ENCODE data around the gene TSC22D3. TPM values are rescaled to one million over a fixed set of nuclear protein-coding genes. Genes with fewer than 3 reads are reported as not detected.
A peak's percentile ranks its signal among the peaks of the same experiment; 100 is the strongest.

TSC22D3 gene
- total and polyA plus RNA-seq, 12 donors, result 26.3 to 153 (median 36.9) TPM

- DNase-seq (peak in 1 of 2 donors; percentile 60), ATAC-seq (peak; percentile 75 to 83 (median 79))
- intact Hi-C loops (cut with DNase I), result loop anchor here in 5 of 10 donors (2.0 to 10.0 kb wide), 3 partner anchors 34 to 64 kb away; partner anchors contain the start of genes NCBP2L (in 1 of the 5) and TSC22D3 (in 1 of the 5)
- H3K36me3 ChIP-seq, result peaks cover 0 to 25% (median 0%) of the 10 kb centered on the region in 9 donors
- peaks cover 0 to 9% (median 0%) of the 10 kb centered on the region in 7 donors for H3K27me3 ChIP-seq
- peaks cover 0 to 59% (median 24%) of the 10 kb centered on the region in 9 donors for H3K4me1 ChIP-seq
- peak overlapping the region; percentile 59 to 99 (median 95) for H3K27ac ChIP-seq
- WGBS, 2 donors, result 31 to 37% methylated on average over 7 of the region's 7 CpGs
- H3K9me3 ChIP-seq, result no peaks in the 10 kb centered on the region
- no peak for TF ChIP-seq CTCF (IDR thresholded peaks at IDR 0.05)
- no peak overlapping the region for H3K4me3 ChIP-seq
Observed at GRCh38 chrX:107710617-107711391, 64.8 kb downstream of the TSC22D3 start.

DNA sequence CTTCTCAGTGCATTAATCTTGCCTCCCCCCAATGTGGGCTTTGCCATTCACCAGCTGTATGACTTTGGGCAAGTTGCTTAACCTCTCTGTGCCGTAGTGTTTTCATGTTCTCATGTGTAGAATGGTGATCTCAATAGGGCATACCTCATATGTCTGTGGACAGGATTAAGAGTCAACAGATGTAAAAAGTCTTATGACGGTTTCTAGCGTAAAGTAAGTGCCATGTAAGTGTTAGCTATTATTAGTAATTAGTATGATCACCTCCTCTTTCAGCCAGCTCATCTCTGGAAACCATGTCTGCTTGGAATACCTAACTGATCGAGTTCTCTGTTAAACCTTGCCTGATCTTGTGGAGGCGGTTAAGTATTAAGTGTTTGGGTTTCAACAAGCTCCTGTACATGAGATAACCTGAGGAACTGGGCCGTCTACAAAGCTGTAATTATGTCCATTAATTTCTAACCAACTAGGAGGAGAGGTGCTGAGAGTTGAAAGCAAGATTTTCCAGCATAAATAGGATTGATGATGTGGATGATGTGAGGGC is 66.3 kb downstream of the TSC22D3 start:
- no peak for TF ChIP-seq CTCF (IDR thresholded peaks at IDR 0.05)
- no peak for DNase-seq
- intact Hi-C loops (cut with DNase I), result no loop called here
- Histone ChIP-seq H3K36me3 (peaks cover 0 to 14% (median 0%) of the 10 kb centered on the region in 9 donors), H3K27me3 (peaks cover 0 to 4% (median 0%) of the 10 kb centered on the region in 7 donors), H3K4me3 (no peak overlapping the region), H3K4me1 (peaks cover 0 to 48% (median 22%) of the 10 kb centered on the region in 9 donors), H3K27ac (no peak overlapping the region), H3K9me3 (no peaks in the 10 kb centered on the region)
- no peak for ATAC-seq
- WGBS, 2 donors, result 85 to 92% methylated on average over 6 of the region's 6 CpGs

DNA sequence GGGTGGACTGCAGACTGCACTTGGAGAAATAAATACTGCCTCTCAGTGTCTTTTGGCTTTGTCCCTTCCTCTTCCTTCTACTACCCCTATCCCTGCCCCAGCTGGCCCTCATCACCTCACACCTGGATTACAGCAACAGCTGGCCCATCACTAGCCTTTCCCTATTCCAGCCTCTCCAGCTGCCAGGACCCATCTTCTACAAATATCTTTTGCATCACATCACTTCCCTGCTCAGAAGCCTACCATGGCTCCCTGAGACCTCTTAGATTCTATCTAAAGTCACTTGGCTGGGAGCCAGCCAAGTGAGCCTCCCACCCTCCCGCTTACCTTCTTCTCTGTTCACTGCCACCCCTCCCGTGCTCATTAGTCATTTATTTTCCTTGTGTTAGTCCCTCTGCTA is 66.8 kb downstream of the TSC22D3 start:
- intact Hi-C loops (cut with DNase I), result no loop called here
- Histone ChIP-seq H3K4me3 (no peak overlapping the region), H3K9me3 (no peaks in the 10 kb centered on the region), H3K27me3 (peaks cover 0 to 10% (median 0%) of the 10 kb centered on the region in 7 donors), H3K4me1 (peaks cover 0 to 42% (median 19%) of the 10 kb centered on the region in 9 donors), H3K36me3 (peaks cover 0 to 9% (median 0%) of the 10 kb centered on the region in 9 donors), H3K27ac (no peak overlapping the region)
- WGBS, 2 donors, result 66 to 71% methylated on average over 2 of the region's 2 CpGs
- no peak for TF ChIP-seq CTCF (IDR thresholded peaks at IDR 0.05)
- no peak for ATAC-seq
- DNase-seq, result no peak

- Histone ChIP-seq H3K9me3 (no peaks in the 10 kb centered on the region), H3K4me3 (no peak overlapping the region), H3K27me3 (peaks cover 0 to 15% (median 0%) of the 10 kb centered on the region in 7 donors), H3K27ac (no peak overlapping the region), H3K4me1 (peaks cover 0 to 33% (median 15%) of the 10 kb centered on the region in 9 donors), H3K36me3 (no peaks in the 10 kb centered on the region)
- intact Hi-C loops (cut with DNase I), result no loop called here
- TF ChIP-seq CTCF (IDR thresholded peaks at IDR 0.05), result no peak
- WGBS, 2 donors, result 94 to 97% methylated on average over 9 of the region's 9 CpGs
- ATAC-seq (no peak), DNase-seq (no peak)
Observed at GRCh38 chrX:107707866-107708265, 67.7 kb downstream of the TSC22D3 start.

All from heart right ventricle (tissue), 16 donors.